SIG-M5 treated with dmso at 0.1 percent for 504 hours (cell line): ENCODE data around the gene GJB3.
"Not testable (repeated sequence)": the region's sequence is repeated elsewhere in the genome, so short reads cannot be mapped to it uniquely, and the experiment has no call there.

Source experiments
- DNase-seq: peaks from one replicate; lab custom pipeline; 2025; ENCODE audit not compliant: unreplicated experiment; lab: John Stamatoyannopoulos, UW

GJB3 gene

DNA sequence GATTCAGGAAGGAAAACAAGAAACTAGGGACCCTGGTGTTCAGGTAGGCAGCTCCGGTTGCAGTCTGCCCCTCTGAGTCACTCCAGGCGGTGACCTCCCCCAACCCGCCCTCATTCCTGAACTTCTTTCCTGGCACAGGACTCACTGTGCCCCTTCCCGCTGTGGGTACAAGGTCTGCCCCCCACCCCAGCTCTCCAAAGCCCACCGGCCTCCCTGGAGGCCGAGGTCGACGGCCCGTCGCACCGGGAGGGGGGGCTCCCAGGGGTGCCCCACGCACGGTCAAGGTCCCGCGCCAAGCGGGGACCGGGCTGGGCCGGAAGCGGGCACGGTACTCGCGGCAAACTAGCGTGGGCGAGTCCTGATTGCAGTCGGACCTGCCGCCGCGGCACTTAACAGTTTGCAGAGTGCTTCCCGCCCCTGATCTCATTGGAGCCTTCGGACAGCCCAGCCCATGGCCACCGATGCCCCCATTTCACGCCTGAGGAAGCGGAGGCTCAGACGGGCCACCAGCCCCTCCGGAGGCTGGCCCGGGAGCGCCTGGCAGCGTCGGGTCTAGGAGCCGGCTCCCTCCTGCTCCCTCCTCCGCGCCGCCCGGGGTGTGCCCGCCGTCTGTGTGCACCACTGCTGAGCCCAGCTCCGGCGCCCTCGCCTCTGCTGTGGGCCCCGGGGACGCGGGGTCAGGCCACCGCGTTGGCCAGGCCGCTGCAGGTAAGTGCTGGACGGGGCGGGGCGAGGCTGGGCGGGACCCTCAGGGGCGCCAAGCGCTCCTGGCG is at the start of gene GJB3:
Gene GJB3 (plus strand): TSS at position 144 of the 773 bp plus-strand sequence. CDS start 3,549 bp downstream, outside the sequence.
- DNase-seq = no peak

- DNase-seq = not testable (repeated sequence)
These were observed 48.2 kb upstream of the GJB3 start for GRCh38 chr1:34732831-34733230.

DNA sequence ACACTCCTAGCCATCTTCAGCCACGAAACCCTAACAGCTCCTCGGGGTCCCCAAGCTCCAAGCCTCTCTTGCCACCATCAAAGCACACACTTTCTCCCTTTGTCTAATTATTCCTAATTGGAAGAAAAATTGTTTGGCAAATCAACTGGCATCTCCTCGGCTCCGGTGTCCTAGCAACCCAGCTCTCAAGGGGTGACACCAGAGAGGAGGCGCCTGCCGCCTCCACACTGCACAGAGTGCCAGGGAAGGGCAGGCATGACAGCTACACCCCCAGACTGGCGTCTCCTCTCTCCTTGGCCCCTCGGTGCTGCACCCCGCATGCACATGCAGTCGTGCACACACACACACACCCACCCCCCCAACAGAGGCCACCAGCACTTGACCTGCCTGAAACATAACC is 44.3 kb upstream of the GJB3 start:
- DNase-seq = no peak

- DNase-seq = not testable (repeated sequence)
These were observed 43.8 kb upstream of the GJB3 start for GRCh38 chr1:34737236-34737635.

DNA sequence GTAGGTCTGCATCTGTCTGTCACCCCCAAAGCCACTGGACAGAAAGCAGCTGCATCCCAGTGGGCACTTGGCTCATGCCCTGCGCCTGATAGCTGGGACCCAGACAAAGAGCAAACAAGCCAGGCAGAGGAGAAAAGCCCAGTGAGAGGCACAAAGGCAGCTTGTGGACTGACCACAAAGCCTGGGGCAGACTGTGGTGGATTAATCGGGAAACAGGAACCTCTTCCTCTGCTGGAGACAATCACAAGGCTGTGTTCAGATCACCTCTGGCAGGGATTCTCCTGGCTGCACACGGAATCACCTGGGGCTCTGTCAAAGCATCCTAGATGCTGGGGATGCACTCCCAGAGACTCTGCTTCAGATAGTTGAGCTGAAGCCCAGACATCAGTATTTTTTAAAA is 41.4 kb upstream of the GJB3 start:
- DNase-seq = no peak

DNA sequence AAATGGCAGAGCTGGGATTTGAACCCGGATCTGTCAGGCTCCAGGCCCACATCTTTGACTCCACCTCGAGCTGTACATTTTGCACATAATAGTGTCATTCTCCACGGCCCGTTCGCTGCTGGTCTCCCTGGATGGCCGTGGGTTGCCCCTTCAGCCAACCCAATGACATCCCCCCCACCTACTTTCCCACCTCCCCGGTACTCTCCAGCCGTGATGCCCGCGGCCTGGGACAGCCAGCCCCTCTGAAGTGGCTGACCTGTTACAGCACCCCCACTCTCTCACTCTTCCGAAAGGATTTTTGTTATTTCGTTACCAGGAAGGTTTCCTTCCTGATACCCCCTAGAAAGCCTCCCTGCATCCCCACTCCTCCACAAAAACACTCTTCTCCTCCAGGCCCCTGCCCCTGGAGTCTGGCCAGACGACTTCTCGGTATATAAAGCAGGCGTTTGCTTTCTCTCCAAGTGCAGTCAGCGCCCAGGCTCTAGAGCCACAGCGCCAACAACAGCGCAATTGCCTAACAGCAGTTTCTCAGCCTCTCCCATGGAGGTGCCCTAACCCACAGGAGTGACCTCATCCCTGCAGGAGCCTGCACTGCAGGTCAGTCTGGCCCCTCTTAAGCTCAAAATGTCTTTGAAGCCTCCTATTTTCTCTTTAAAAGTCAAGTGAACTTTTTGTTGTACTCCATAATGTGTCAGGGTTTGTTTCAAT is 40.7 kb upstream of the GJB3 start:
- DNase-seq = no peak

GRCh38 chr1:34742667-34743270 is 38.2 kb upstream of the GJB3 start:
- DNase-seq = peak; percentile 55

DNA sequence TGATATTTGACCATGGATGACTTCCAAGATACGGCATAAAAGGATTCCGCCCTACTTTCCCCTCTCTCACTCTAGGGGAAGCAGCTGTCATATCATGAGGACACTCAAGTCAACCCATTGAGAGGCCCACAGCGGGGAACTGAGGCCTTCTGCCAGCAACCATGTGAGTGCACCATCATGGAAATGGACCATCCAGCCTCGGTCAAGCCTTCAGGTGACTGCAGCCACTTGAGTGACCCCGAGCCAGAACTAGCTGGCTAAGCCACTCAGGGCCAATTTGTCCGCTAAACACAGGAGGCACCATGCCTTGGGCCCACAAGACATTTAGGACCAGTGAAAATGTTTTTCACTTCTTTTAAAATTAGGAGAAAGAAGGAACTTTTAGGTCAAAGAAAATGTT is 37.2 kb upstream of the GJB3 start:
- no peak for DNase-seq

- no peak for DNase-seq
These were observed 36.2 kb upstream of the GJB3 start for GRCh38 chr1:34744851-34745250.

DNA sequence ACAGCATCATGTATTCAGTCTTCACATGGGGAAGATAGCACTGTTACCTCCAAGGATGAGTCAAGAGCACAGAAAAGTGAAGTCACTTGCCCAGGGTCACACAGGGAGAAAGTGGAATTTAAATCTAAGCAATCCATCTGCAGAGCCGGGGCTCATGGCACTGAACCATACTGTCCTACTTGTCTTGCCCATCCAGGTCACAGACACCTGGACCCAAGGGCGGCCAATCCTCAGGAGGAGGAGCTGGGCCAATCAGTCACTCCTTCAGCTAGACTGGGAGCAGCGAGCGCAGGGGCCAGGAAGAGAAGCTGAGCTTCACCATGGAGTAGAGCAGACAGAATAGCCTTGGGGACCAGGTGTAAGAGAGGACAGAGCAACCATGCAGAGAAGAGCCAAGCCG is 35.3 kb upstream of the GJB3 start:
- no peak for DNase-seq

GRCh38 chr1:34746101-34746500 is 34.9 kb upstream of the GJB3 start:
- no peak for DNase-seq

GRCh38 chr1:34746785-34747637 is 34.0 kb upstream of the GJB3 start:
- DNase-seq = no peak

DNA sequence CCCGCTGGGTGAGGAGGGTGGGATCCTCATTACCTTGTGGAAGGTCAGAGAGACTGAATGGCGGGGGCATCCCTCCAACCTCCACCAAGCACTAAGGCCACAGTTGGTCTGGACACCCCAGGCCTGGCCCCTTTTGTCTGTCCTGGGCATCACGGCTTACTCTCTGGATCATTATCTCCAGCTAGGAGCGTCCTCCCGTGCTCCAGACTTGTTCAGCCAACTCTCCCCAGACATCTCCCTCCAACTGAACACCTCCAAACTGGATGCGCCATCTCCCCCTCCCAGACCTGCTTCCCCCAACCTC is 33.4 kb upstream of the GJB3 start:
- DNase-seq = no peak

DNA sequence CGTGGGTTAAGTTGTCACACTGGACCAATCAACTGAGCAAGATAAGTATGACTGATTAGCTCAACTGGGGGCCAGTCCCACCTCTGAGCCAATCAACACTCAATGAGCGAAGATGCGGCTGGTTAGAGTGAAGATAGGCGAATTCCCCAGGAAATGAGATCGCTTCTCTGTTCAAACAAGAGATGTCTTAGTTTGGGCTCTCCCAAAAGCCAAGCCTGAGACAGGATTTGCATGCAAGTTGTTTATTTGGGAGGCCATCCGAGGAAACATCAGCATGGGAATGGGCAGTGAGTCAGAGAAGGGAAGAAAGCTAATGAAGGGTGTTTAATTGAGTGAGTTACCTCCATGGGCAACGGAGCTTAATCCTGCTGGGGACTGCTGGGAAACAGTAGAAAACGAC is 31.0 kb upstream of the GJB3 start:
- DNase-seq = no peak

DNA sequence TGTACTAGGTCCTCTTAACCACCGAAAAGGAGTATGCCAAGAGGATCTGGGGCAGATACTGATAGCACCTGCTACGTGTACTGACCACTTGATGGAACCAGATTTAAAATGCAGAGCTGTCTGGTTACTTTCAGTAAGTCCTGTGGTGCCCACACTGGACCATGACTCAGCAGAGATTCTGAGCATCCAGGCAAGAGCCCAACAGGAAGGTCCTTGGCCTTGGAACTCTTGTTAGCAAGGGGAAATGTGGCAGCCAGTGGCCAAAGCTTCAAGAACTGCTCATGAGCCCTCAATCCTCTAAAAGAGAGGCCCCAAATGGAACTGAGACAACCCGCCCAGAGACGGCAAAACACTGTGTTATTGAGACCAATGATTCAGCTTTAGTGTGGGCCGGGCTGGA is 30.4 kb upstream of the GJB3 start:
- DNase-seq = no peak

DNA sequence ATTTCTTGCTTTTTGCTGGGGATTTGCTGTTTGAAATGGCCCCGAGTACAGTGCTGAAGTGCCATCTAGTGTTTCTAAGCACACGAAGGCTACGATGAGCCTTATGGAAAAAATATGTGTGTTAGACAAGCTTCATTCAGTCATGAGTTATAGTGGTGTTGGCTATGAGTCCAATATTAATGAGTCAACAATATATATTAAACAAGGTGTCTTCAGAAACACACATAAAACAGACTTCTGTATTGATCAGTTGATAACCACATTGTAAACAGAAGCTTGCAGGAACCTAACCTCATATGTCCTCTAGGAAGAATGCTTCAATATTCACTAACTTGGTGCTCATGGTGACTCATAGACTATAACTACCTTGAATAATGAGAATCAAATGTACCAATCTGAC is 27.9 kb upstream of the GJB3 start:
- DNase-seq = no peak

- DNase-seq = no peak
These were observed 25.9 kb upstream of the GJB3 start, which contains the start of gene GJB5 for GRCh38 chr1:34754964-34755637. TSS of gene GJB5 (plus strand) at chr1:34755047. CDS start at chr1:34757331, 2,284 bp downstream.

GRCh38 chr1:34755961-34756360 is 25.1 kb upstream of the GJB3 start:
- DNase-seq = no peak

- DNase-seq = no peak
These were observed 23.6 kb upstream of the GJB3 start for GRCh38 chr1:34757386-34757785.

- DNase-seq = no peak
These were observed 22.3 kb upstream of the GJB3 start for GRCh38 chr1:34758751-34759150.
